A549 (cell line): ENCODE data around the gene CBX3. TPM values are rescaled to one million over a fixed set of nuclear protein-coding genes. Genes with fewer than 3 reads are reported as not detected.
"Not testable (repeated sequence)": the region's sequence is repeated elsewhere in the genome, so short reads cannot be mapped to it uniquely, and the experiment has no call there.

Source experiments
- ATAC-seq, 2 experiments: fragments of 200-7000 bp in 1 of 2; fragments of >200 bp in 1 of 2; cut with Nextera tagmentation in 1 of 2; cut with Tn5 transposase in 1 of 2; 3 replicates each; pipeline versions ENCODE4 v1.8.0 to v1.9.1; 2018 to 2020; ENCODE audit warnings: mild to moderate bottlenecking in 1 of 2, moderate library complexity in 1 of 2
- CTCF ChIA-PET: fragments of 300-600 bp; sonication (Branson Sonifier 250); formaldehyde crosslinking; extraction: SDS; loops from one replicate; lab custom pipeline; 2021; ENCODE audit warnings: antibody characterized with exemption, inconsistent platforms; lab: Yijun Ruan, JAX
- POLR2A ChIA-PET: fragments of 350-600 bp; formaldehyde crosslinking; extraction: SDS; loops from one replicate; lab custom pipeline; 2021; ENCODE audit warnings: antibody characterized with exemption, inconsistent platforms; lab: Yijun Ruan, JAX
- DNase-seq, 2 experiments: peaks; one replicate each; pipeline versions ENCODE4 v3.0.0 to v3.0.0-alpha.2; 2011 to 2016; ENCODE audit warnings: low read depth in 1 of 2, low spot score in 1 of 2
- FAIRE-seq: peaks from 2 replicates; lab custom pipeline; 2011; peaks lifted over from hg19 to GRCh38; lab: Jason Lieb, UNC
- H3K27ac ChIP-seq, 2 experiments: fragments of >200 bp; sonication (Bioruptor Twin); formaldehyde crosslinking; 3 replicates each; pipeline ENCODE4 v1.5.1; 2016 to 2017
- H3K4me1 ChIP-seq: fragments of >200 bp; sonication (Bioruptor Twin); formaldehyde crosslinking; 3 replicates; pipeline ENCODE4 v1.6.1; 2016
- H3K4me2 ChIP-seq: fragments of >200 bp; sonication (Bioruptor Twin); formaldehyde crosslinking; 3 replicates; pipeline ENCODE4 v1.6.1; 2016
- H3K4me3 ChIP-seq: fragments of >200 bp; sonication (Bioruptor Twin); formaldehyde crosslinking; 3 replicates; pipeline ENCODE4 v1.5.1; 2016
- H3K9me3 ChIP-seq: fragments of >200 bp; sonication (Bioruptor Twin); formaldehyde crosslinking; 3 replicates; pipeline ENCODE4 v1.6.1; 2016
- BCL3 ChIP-seq: fragments of >200 bp; sonication (Bioruptor Twin); formaldehyde crosslinking; IDR thresholded peaks from 3 replicates; pipeline ENCODE4 v1.6.1; 2016
- CBX8 ChIP-seq: fragments of 200-600 bp; sonication (generic); IDR thresholded peaks from 2 replicates; pipeline ENCODE4 v1.6.1; 2016
- CEBPB ChIP-seq, 2 experiments: fragments of >200 bp in 1 of 2; sonication (Bioruptor Twin) in 1 of 2; formaldehyde crosslinking in 1 of 2; IDR thresholded peaks; 2 replicates each; pipeline ENCODE4 v1.6.1; 2012 to 2016
- EP300 ChIP-seq, 2 experiments: fragments of >200 bp; sonication (Bioruptor Twin); formaldehyde crosslinking; IDR thresholded peaks; 2 replicates in 1 of 2; 3 replicates in 1 of 2; pipeline ENCODE4 v1.6.1; 2016 to 2017
- ESRRA ChIP-seq: fragments of 150-350 bp; IDR thresholded peaks from 2 replicates; pipeline ENCODE4 v1.6.1; 2014; ENCODE audit warnings: mild to moderate bottlenecking, low read length, borderline replicate concordance
- FOSL2 ChIP-seq, 2 experiments: fragments of 450-650 bp in 1 of 2; fragments of >200 bp in 1 of 2; sonication (Bioruptor Twin) in 1 of 2; formaldehyde crosslinking; IDR thresholded peaks; 2 replicates each; pipeline versions ENCODE4 v1.5.0 to v1.6.1; 2016 to 2020; ENCODE audit warnings: mild to moderate bottlenecking in 1 of 2, moderate library complexity in 1 of 2
- HMGXB4 ChIP-seq: fragments of 250-450 bp; sonication (Bioruptor Pico); IDR thresholded peaks from 2 replicates; pipeline ENCODE4 v1.5.0; 2021; ENCODE audit warnings: mild to moderate bottlenecking, moderate library complexity, borderline replicate concordance
- HOXA7 ChIP-seq: fragments of 250-450 bp; sonication (Bioruptor Pico); IDR thresholded peaks from 2 replicates; pipeline ENCODE4 v1.5.0; 2020; ENCODE audit warnings: mild to moderate bottlenecking, moderate library complexity
- HOXB13 ChIP-seq: fragments of 250-450 bp; sonication (Bioruptor Pico); IDR thresholded peaks from 2 replicates; pipeline ENCODE4 v1.5.0; 2020; ENCODE audit warnings: low read depth, mild to moderate bottlenecking, moderate library complexity
- JUNB ChIP-seq: fragments of >200 bp; sonication (Bioruptor Twin); formaldehyde crosslinking; IDR thresholded peaks from 2 replicates; pipeline ENCODE4 v1.6.1; 2016
- KDM1A ChIP-seq: fragments of 200-600 bp; sonication (generic); IDR thresholded peaks from 2 replicates; pipeline ENCODE4 v1.6.1; 2016; ENCODE audit warnings: low read depth, mild to moderate bottlenecking
- KDM5A ChIP-seq: fragments of 200-600 bp; sonication (generic); IDR thresholded peaks from 2 replicates; pipeline ENCODE4 v1.6.1; 2016; ENCODE audit warnings: antibody characterized with exemption, mild to moderate bottlenecking
- MAX ChIP-seq: IDR thresholded peaks from 2 replicates; pipeline ENCODE4 v1.6.1; 2012
- NPAS2 ChIP-seq: fragments of 250-450 bp; sonication (Bioruptor Pico); IDR thresholded peaks from 2 replicates; pipeline ENCODE4 v1.8.0; 2022; ENCODE audit warnings: mild to moderate bottlenecking, moderate library complexity, borderline replicate concordance
- PHF8 ChIP-seq: fragments of 200-600 bp; sonication (generic); IDR thresholded peaks from 2 replicates; pipeline ENCODE4 v1.6.1; 2016; ENCODE audit warnings: low read depth, mild to moderate bottlenecking, antibody characterized with exemption, moderate library complexity, borderline replicate concordance
- POLR2A ChIP-seq: IDR thresholded peaks from 2 replicates; pipeline ENCODE4 v1.6.1; 2012; ENCODE audit warnings: mild to moderate bottlenecking, low read length
- TP53 ChIP-seq: fragments of 250-450 bp; sonication (Bioruptor Pico); IDR thresholded peaks from 2 replicates; pipeline ENCODE4 v1.5.0; 2021; ENCODE audit warnings: mild to moderate bottlenecking, moderate library complexity
- ZC3H11A ChIP-seq: fragments of 450-650 bp; IDR thresholded peaks from 2 replicates; pipeline ENCODE4 v1.6.1; 2014; ENCODE audit warnings: antibody characterized with exemption, mild to moderate bottlenecking
- ZSCAN20 ChIP-seq: fragments of 250-450 bp; sonication (Bioruptor Pico); IDR thresholded peaks from 2 replicates; pipeline ENCODE4 v1.8.0; 2022; ENCODE audit warnings: mild to moderate bottlenecking, moderate library complexity
- WGBS: methylation state at CpG from one replicate; pipeline ENCODE4 v1.1.6; 2017; ENCODE audit errors: missing lambda C conversion rate; 5-methylcytosine and 5-hydroxymethylcytosine counted together
- polyA plus RNA-seq, 4 experiments: library from polyadenylated mRNA; depleted of rRNA in 3 of 4; stranded (reverse); fragments of >200 nt; fragmentation: RNase III in 1 of 4; extraction: RNeasy Plus Mini Kit Qiagen cat#74134 plus additional on column Dnase treatment in 1 of 4; gene quantifications; 2 replicates in 3 of 4; 3 replicates in 1 of 4; pipeline ENCODE4 v1.2.3, GENCODE V29; 2011 to 2017
- TF ChIP-seq, protein P1 (sequence below): fragments of >200 bp; sonication (Bioruptor Twin); formaldehyde crosslinking; IDR thresholded peaks from 2 replicates; pipeline ENCODE4 v1.6.1; 2016
- TF ChIP-seq, protein P2 (sequence below): fragments of 250-450 bp; sonication (Bioruptor Pico); IDR thresholded peaks from 2 replicates; pipeline ENCODE4 v1.5.0; 2020; ENCODE audit warnings: low read depth, mild to moderate bottlenecking, moderate library complexity

Gene CBX3
- polyA plus RNA-seq, 2 of the 4 experiments (the other 2 are of a cell fraction), result 275 to 288 TPM

DNA sequence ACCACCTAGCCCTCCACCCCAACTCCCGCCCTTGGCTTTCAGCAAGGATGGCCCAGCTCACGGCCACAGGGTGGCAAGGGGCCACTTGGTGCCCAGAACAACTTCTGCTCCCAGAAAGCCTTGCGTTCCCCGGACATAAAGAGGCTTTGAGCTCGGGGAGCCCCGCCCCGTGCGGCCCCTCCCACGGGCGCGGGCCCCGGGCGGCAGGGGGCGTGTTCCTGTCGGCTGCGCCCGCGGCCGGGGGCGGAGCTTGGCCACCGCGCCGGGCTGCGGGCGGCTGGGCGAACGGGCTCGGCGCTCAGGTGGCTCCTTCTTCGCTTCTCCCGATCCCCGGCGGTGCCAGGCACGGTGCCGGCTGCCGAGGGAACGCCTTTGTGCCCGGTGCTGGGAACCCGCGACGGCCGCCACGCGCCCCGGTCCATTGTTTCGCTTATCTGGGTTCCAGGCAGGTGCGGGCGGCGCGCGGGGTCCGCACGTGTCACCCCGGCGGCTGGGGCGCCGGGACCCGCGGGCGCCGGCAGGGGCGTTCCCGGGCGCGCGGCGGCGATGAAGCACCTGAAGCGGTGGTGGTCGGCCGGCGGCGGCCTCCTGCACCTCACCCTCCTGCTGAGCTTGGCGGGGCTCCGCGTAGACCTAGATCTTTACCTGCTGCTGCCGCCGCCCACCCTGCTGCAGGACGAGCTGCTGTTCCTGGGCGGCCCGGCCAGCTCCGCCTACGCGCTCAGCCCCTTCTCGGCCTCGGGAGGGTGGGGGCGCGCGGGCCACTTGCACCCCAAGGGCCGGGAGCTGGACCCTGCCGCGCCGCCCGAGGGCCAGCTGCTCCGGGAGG is 49.4 kb upstream of the CBX3 start, which contains the start of gene NFE2L3:
Gene NFE2L3 (plus strand): TSS at position 246 of the 829 bp plus-strand sequence. CDS start 301 bp downstream, at position 547.
- no peak for FAIRE-seq
- H3K4me2 ChIP-seq, result peak within 1 kb of the TSS; percentile 83
- TF ChIP-seq MAX (no peak), PHF8 (0 out of 2 replicates have a peak, but pooled peaks have one; percentile 32), POLR2A (peak; percentile 63), BCL3 (0 out of 3 replicates have a peak, but pooled peaks have one; percentile 26)
- ChIA-PET CTCF (interaction anchor here (0.7 to 1.9 kb wide), 9 partner anchors 9 to 109 kb away, joined by 3 to 8 read pairs (median 3); no protein-coding TSS in a partner anchor), POLR2A (interaction anchor here (0.6 to 1.7 kb wide), 10 partner anchors 9 to 258 kb away, joined by 3 to 22 read pairs (median 5); partner anchors contain the start of genes CBX3 and HNRNPA2B1)
- peaks cover 28% of the 10 kb centered on the region; the same call in 2 of the 3 replicates for H3K4me1 ChIP-seq
- peak; percentile 82 to 89 for ATAC-seq
- 0% methylated on average over 37 of the region's 95 CpGs for WGBS
- H3K27ac ChIP-seq, result peak within 1 kb of the TSS; percentile 78 to 94
- H3K9me3 ChIP-seq, result no peaks in the 10 kb centered on the region
- H3K4me3 ChIP-seq, result peak within 1 kb of the TSS; percentile 91
- peak; percentile 64 to 80 for DNase-seq

- peaks cover 28% of the 10 kb centered on the region; the same call in 2 of the 3 replicates for H3K4me1 ChIP-seq
- H3K27ac ChIP-seq, result peak overlapping the region; percentile 78 to 94; a peak in 5 of 6 replicates
- ChIA-PET POLR2A (interaction anchor here (1.0 to 1.7 kb wide), 5 partner anchors 8 to 48 kb away, joined by 4 to 22 read pairs (median 6); partner anchors contain the start of genes CBX3 and HNRNPA2B1), CTCF (interaction anchor here (0.7 to 1.9 kb wide), 4 partner anchors 9 to 108 kb away, joined by 3 to 8 read pairs (median 4); no protein-coding TSS in a partner anchor)
- WGBS, result 78% methylated on average over 23 of the region's 54 CpGs
- not testable (repeated sequence) for DNase-seq, FAIRE-seq, H3K9me3 ChIP-seq
- peak overlapping the region; percentile 91 for H3K4me3 ChIP-seq
- ATAC-seq, result peak; percentile 8 to 24; a peak in 2 of 6 replicates
- peak overlapping the region; percentile 83 for H3K4me2 ChIP-seq
These were observed 48.7 kb upstream of the CBX3 start for GRCh38 chr7:26152782-26153240.

DNA sequence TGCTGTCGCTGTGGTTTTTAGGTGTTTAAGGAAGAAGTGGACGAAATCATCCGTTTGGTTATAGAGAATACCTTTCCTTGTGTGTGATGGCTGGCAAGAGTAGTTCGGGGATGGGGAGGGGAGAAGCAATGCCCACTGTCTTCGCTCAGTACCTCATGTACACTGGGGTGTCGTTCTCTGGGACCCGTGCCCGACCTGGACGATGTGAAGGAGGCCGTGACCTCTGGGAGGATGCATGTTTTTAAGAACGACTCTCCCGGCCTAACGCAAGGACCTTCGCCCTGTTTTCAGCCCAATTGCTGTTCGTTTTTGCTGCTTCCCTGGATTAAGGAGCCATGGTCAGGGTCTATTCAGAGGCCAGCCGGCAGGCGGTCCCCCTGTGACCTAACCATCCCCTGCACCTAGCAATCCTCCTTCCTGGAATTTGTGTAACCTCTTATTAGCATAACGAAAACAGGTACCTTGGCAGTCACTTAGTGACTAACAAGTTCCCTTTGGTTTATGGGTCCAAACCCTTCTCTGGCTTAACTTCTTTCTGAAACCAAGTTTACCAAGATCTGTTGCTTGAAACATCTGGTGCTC is 48.2 kb upstream of the CBX3 start:
- Histone ChIP-seq H3K27ac (no peak overlapping the region; a peak in 1 of 6 replicates), H3K4me1 (peaks cover 28% of the 10 kb centered on the region; the same call in 2 of the 3 replicates), H3K4me3 (peak overlapping the region; percentile 91; the same call in 1 of the 3 replicates), H3K9me3 (no peaks in the 10 kb centered on the region), H3K4me2 (peak overlapping the region; percentile 83)
- DNase-seq (no peak), ATAC-seq (no peak), FAIRE-seq (no peak)
- ChIA-PET CTCF (interaction anchor here (0.6 kb wide), 1 partner anchor 198 kb away, joined by 4 read pairs; no protein-coding TSS in a partner anchor), POLR2A (no interaction called here)
- WGBS, result 84% methylated on average over 18 of the region's 18 CpGs
- no peak for TF ChIP-seq HOXA7 (CRISPR knock-in tag)
- TF ChIP-seq ESRRA, result no peak
- no peak for TF ChIP-seq KDM1A
- TF ChIP-seq BCL3, result no peak
- no peak for TF ChIP-seq TP53 (CRISPR knock-in tag)
- TF ChIP-seq, protein P1, sequence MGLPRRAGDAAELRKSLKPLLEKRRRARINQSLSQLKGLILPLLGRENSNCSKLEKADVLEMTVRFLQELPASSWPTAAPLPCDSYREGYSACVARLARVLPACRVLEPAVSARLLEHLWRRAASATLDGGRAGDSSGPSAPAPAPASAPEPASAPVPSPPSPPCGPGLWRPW, result no peak
- TF ChIP-seq NPAS2 (CRISPR knock-in tag), result no peak
- no peak for TF ChIP-seq ZSCAN20 (CRISPR knock-in tag)
- TF ChIP-seq KDM5A, result no peak
- TF ChIP-seq CBX8, result no peak
- TF ChIP-seq ZC3H11A, result no peak
- TF ChIP-seq JUNB, result no peak
- no peak for TF ChIP-seq CEBPB (IDR thresholded peaks at IDR 0.05)
- no peak for TF ChIP-seq EP300 (IDR thresholded peaks at IDR 0.05)
- TF ChIP-seq HOXB13 (CRISPR knock-in tag), result no peak
- TF ChIP-seq HMGXB4, result no peak
- TF ChIP-seq, protein P2, sequence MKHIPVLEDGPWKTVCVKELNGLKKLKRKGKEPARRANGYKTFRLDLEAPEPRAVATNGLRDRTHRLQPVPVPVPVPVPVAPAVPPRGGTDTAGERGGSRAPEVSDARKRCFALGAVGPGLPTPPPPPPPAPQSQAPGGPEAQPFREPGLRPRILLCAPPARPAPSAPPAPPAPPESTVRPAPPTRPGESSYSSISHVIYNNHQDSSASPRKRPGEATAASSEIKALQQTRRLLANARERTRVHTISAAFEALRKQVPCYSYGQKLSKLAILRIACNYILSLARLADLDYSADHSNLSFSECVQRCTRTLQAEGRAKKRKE (CRISPR knock-in tag), result no peak
- no peak for TF ChIP-seq FOSL2 (IDR thresholded peaks at IDR 0.05)
- no peak for TF ChIP-seq FOSL2 (CRISPR knock-in tag; IDR thresholded peaks at IDR 0.05)
